KOPT-K1 (cell line): ENCODE measurements around the gene GABPA.

ENCODE experiments used
- H3K27ac ChIP-seq: fragments of 200-600 bp; sonication (generic); 2 replicates; pipeline ENCODE4 v1.5.1; 2016; ENCODE audit warnings: antibody characterized with exemption, mild to moderate bottlenecking, low read depth, low read length; ENCODE audit not compliant: poor library complexity, severe bottlenecking
- H3K36me3 ChIP-seq: fragments of 200-600 bp; sonication (generic); 2 replicates; pipeline ENCODE4 v1.5.1; 2017; ENCODE audit warnings: antibody characterized with exemption, mild to moderate bottlenecking, low read length, moderate library complexity; ENCODE audit not compliant: insufficient read depth
- H3K9me3 ChIP-seq: fragments of 200-600 bp; sonication (generic); 2 replicates; pipeline ENCODE4 v1.5.1; 2017; ENCODE audit warnings: antibody characterized with exemption, low read length, mild to moderate bottlenecking; ENCODE audit not compliant: insufficient read depth, poor library complexity, severe bottlenecking

Gene GABPA

DNA sequence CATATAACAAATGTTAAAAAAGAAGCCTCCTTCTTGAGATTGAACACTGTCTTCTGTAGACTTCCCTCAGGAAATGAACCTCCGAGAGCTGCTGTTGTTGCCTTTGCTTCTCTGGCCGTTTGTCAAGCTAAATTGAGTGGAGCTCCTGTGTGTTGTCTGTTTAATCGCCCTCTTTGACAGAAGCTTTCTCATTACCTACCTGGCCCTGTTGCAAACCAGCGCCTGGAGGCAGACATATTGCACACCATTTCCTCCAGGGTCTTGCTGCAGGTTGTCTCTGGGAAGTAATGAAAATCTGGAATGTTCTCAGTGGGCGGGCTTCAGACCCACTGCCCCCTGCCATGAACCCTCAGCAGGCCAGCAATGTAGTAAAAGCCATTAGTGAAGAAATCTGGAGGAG, 83.3 kb downstream of the GABPA start:
- H3K27ac ChIP-seq = peak overlapping the region; percentile 97
- no peaks in the 10 kb centered on the region for H3K36me3 ChIP-seq
- H3K9me3 ChIP-seq = no peaks in the 10 kb centered on the region

DNA sequence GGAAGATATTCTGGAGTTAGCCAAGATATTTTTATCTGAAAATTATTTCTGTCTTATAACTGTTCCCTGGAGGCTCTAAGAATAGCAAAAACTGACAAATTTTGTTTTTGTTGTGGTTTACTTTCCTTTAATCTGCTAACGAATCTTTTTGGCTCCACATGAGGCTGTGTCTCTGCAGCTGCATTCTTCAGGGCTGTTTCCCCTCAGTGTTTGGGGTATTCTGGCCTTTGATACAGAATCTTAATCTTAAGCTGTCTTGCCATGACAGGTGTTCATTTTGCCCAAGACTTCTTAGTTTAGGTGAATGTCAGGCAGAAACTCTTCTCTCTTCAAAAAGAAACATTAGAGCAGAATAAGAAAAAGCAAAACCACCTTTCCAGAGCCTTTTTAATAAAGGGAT, 83.8 kb downstream of the GABPA start:
- Histone ChIP-seq H3K36me3 (no peaks in the 10 kb centered on the region), H3K27ac (peak overlapping the region; percentile 97)

More for the DNA sequence above, 83.8 kb downstream of the GABPA start:
- no peaks in the 10 kb centered on the region for H3K9me3 ChIP-seq
